ENCODE results near the gene C10orf90. TPM values are rescaled to one million over a fixed set of nuclear protein-coding genes. Genes with fewer than 3 reads are reported as not detected.

Gene C10orf90
- total and polyA plus RNA-seq, 4 donors = 0.05 to 0.25 TPM; not detected in 2

- Histone ChIP-seq H3K9me3 (ENCODE audit: control insufficient read depth in 4 of 4, low read length in 3 of 4) (no peaks in the 10 kb centered on the region), H3K36me3 (ENCODE audit: control insufficient read depth in 4 of 4, insufficient read depth in 3 of 4, low read depth in 1 of 4, low read length in 3 of 4) (no peaks in the 10 kb centered on the region), H3K4me3 (ENCODE audit: low read depth in 1 of 3, low read length in 3 of 3) (no peak overlapping the region), H3K4me1 (ENCODE audit: control insufficient read depth in 4 of 4, insufficient read depth in 4 of 4, low read length in 3 of 4) (peaks cover 0 to 4% (median 0%) of the 10 kb centered on the region in 4 donors), H3K27ac (ENCODE audit: low read depth in 1 of 2, low read length in 2 of 2) (no peak overlapping the region), H3K9ac (ENCODE audit: low read depth in 1 of 2, low read length in 2 of 2) (no peak overlapping the region), H3K27me3 (ENCODE audit: control insufficient read depth in 4 of 4, insufficient read depth in 4 of 4, low read length in 3 of 4) (peaks cover 0 to 7% (median 0%) of the 10 kb centered on the region in 4 donors)
- DNase-seq (ENCODE audit: low spot score) = no peak
- no peak for TF ChIP-seq FOXA1 (IDR thresholded peaks at IDR 0.05)
- no peak for TF ChIP-seq HNF4G (IDR thresholded peaks at IDR 0.05)
- TF ChIP-seq, protein P1, sequence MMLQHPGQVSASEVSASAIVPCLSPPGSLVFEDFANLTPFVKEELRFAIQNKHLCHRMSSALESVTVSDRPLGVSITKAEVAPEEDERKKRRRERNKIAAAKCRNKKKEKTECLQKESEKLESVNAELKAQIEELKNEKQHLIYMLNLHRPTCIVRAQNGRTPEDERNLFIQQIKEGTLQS (IDR thresholded peaks at IDR 0.05) = no peak
- TF ChIP-seq NR2F2 (IDR thresholded peaks at IDR 0.05) = no peak
- no peak for TF ChIP-seq SP1 (IDR thresholded peaks at IDR 0.05)
- TF ChIP-seq TAF1 (conservative IDR thresholded peaks at IDR 0.05) = no peak
- TF ChIP-seq YY1 (IDR thresholded peaks at IDR 0.05) = no peak
- TF ChIP-seq GABPA (IDR thresholded peaks at IDR 0.05 in 1 of 2, conservative IDR thresholded peaks at IDR 0.05 in 1 of 2) = no peak
- TF ChIP-seq MAX (IDR thresholded peaks at IDR 0.05) = no peak
- 83% methylated on average over 3 of the region's 3 CpGs for WGBS
These were observed 104.6 kb downstream of the C10orf90 start for GRCh38 chr10:126565871-126566270.

GRCh38 chr10:126565441-126565840 lies 105.1 kb downstream of the C10orf90 start:
- peaks cover 0 to 6% (median 0%) of the 10 kb centered on the region in 4 donors for H3K27me3 ChIP-seq (ENCODE audit: control insufficient read depth in 4 of 4, insufficient read depth in 4 of 4, low read length in 3 of 4)
- no peaks in the 10 kb centered on the region for H3K36me3 ChIP-seq (ENCODE audit: control insufficient read depth in 4 of 4, insufficient read depth in 3 of 4, low read depth in 1 of 4, low read length in 3 of 4)
- no peak overlapping the region for H3K4me3 ChIP-seq (ENCODE audit: low read depth in 1 of 3, low read length in 3 of 3)
- DNase-seq (ENCODE audit: low spot score) = no peak
- no peaks in the 10 kb centered on the region for H3K9me3 ChIP-seq (ENCODE audit: control insufficient read depth in 4 of 4, low read length in 3 of 4)
- TF ChIP-seq JUND (IDR thresholded peaks at IDR 0.05) (no peak), EGR1 (IDR thresholded peaks at IDR 0.05; ENCODE audit: low read depth in 2 of 2) (no peak), CTCF (IDR thresholded peaks at IDR 0.05; ENCODE audit: low read depth, low read length, missing input control) (no peak)
- H3K4me1 ChIP-seq (ENCODE audit: control insufficient read depth in 4 of 4, insufficient read depth in 4 of 4, low read length in 3 of 4) = peaks cover 0 to 4% (median 0%) of the 10 kb centered on the region in 4 donors
- H3K27ac ChIP-seq (ENCODE audit: low read depth in 1 of 2, low read length in 2 of 2) = no peak overlapping the region
- H3K9ac ChIP-seq (ENCODE audit: low read depth in 1 of 2, low read length in 2 of 2) = no peak overlapping the region
- 78% methylated on average over 7 of the region's 7 CpGs for WGBS

DNA sequence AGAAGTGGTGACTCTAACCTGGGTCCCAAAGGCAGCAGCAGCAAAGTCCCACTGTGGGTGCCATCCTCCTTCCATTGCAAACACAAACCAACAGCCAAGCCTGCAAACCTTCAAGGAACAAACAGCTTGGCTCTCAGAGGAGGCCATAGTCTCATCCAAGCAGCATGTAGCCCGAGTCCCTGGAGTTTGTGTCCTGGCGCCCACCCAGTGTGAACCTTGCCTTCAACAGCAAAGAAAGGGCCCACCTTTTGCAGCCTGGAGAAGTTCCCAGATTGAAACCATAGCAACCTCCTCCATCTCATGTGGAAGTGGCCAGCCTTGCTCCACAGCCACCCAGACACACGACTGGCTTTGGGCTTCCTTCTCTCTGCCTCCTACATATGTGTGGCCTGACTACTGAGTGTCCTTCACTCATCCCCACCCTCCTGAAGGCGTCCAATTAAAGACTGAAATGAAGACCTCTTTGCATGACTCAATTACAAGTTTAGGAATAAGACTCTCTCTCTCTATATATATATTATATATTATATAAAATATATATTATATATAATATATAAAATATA lies 106.1 kb downstream of the C10orf90 start:
- Histone ChIP-seq H3K36me3 (ENCODE audit: control insufficient read depth in 4 of 4, insufficient read depth in 3 of 4, low read depth in 1 of 4, low read length in 3 of 4) (no peaks in the 10 kb centered on the region), H3K27ac (ENCODE audit: low read depth in 1 of 2, low read length in 2 of 2) (no peak overlapping the region), H3K4me3 (ENCODE audit: low read depth in 1 of 3, low read length in 3 of 3) (no peak overlapping the region), H3K27me3 (ENCODE audit: control insufficient read depth in 4 of 4, insufficient read depth in 4 of 4, low read length in 3 of 4) (peaks cover 0 to 4% (median 0%) of the 10 kb centered on the region in 4 donors), H3K4me1 (ENCODE audit: control insufficient read depth in 4 of 4, insufficient read depth in 4 of 4, low read length in 3 of 4) (peaks cover 0 to 4% (median 0%) of the 10 kb centered on the region in 4 donors), H3K9ac (ENCODE audit: low read depth in 1 of 2, low read length in 2 of 2) (no peak overlapping the region), H3K9me3 (ENCODE audit: control insufficient read depth in 4 of 4, low read length in 3 of 4) (no peaks in the 10 kb centered on the region)
- 86% methylated on average over 4 of the region's 4 CpGs for WGBS
- DNase-seq (ENCODE audit: low spot score) = no peak
- TF ChIP-seq YY1 (IDR thresholded peaks at IDR 0.05) = no peak
- no peak for TF ChIP-seq RXRA (IDR thresholded peaks at IDR 0.05)
- TF ChIP-seq, protein P2, sequence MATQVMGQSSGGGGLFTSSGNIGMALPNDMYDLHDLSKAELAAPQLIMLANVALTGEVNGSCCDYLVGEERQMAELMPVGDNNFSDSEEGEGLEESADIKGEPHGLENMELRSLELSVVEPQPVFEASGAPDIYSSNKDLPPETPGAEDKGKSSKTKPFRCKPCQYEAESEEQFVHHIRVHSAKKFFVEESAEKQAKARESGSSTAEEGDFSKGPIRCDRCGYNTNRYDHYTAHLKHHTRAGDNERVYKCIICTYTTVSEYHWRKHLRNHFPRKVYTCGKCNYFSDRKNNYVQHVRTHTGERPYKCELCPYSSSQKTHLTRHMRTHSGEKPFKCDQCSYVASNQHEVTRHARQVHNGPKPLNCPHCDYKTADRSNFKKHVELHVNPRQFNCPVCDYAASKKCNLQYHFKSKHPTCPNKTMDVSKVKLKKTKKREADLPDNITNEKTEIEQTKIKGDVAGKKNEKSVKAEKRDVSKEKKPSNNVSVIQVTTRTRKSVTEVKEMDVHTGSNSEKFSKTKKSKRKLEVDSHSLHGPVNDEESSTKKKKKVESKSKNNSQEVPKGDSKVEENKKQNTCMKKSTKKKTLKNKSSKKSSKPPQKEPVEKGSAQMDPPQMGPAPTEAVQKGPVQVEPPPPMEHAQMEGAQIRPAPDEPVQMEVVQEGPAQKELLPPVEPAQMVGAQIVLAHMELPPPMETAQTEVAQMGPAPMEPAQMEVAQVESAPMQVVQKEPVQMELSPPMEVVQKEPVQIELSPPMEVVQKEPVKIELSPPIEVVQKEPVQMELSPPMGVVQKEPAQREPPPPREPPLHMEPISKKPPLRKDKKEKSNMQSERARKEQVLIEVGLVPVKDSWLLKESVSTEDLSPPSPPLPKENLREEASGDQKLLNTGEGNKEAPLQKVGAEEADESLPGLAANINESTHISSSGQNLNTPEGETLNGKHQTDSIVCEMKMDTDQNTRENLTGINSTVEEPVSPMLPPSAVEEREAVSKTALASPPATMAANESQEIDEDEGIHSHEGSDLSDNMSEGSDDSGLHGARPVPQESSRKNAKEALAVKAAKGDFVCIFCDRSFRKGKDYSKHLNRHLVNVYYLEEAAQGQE (IDR thresholded peaks at IDR 0.05) = no peak
- TF ChIP-seq SP1 (IDR thresholded peaks at IDR 0.05) = no peak
- TF ChIP-seq HNF4G (IDR thresholded peaks at IDR 0.05) = no peak
- TF ChIP-seq TAF1 (conservative IDR thresholded peaks at IDR 0.05) = no peak
- no peak for TF ChIP-seq JUND (IDR thresholded peaks at IDR 0.05)
- no peak for TF ChIP-seq CTCF (IDR thresholded peaks at IDR 0.05; ENCODE audit: low read depth, low read length, missing input control)
- TF ChIP-seq, protein P3, sequence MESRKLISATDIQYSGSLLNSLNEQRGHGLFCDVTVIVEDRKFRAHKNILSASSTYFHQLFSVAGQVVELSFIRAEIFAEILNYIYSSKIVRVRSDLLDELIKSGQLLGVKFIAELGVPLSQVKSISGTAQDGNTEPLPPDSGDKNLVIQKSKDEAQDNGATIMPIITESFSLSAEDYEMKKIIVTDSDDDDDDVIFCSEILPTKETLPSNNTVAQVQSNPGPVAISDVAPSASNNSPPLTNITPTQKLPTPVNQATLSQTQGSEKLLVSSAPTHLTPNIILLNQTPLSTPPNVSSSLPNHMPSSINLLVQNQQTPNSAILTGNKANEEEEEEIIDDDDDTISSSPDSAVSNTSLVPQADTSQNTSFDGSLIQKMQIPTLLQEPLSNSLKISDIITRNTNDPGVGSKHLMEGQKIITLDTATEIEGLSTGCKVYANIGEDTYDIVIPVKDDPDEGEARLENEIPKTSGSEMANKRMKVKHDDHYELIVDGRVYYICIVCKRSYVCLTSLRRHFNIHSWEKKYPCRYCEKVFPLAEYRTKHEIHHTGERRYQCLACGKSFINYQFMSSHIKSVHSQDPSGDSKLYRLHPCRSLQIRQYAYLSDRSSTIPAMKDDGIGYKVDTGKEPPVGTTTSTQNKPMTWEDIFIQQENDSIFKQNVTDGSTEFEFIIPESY (IDR thresholded peaks at IDR 0.05) = no peak
- no peak for TF ChIP-seq MAX (IDR thresholded peaks at IDR 0.05)
- no peak for TF ChIP-seq FOXA1 (IDR thresholded peaks at IDR 0.05)
- no peak for TF ChIP-seq EGR1 (IDR thresholded peaks at IDR 0.05; ENCODE audit: low read depth in 2 of 2)
- no peak for TF ChIP-seq HNF4A (conservative IDR thresholded peaks at IDR 0.05)

Data from liver (tissue), 9 donors.